ENCODE data around the gene PGRMC1.

PGRMC1 gene

DNA sequence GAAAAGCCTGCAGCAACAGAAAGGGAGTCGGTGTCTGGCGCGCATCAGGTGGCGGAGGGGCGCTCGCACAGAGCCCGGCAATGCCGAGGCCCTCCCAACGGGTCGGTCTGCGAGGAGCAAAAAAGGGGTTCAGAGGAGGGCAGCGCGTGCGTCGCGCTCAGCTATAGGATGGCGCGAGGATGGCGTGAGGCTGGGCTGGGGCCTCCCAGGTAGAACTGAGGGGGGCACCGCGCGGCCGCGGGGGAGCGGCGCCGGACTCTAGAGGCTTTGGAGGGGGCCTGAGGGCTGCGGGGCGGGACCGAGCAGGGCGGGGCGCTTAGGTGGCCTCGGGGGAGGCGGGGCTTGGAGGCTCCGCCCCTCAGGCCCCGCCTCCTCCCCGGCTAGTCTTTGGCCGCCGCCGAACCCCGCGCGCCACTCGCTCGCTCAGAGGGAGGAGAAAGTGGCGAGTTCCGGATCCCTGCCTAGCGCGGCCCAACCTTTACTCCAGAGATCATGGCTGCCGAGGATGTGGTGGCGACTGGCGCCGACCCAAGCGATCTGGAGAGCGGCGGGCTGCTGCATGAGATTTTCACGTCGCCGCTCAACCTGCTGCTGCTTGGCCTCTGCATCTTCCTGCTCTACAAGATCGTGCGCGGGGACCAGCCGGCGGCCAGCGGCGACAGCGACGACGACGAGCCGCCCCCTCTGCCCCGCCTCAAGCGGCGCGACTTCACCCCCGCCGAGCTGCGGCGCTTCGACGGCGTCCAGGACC is at the start of gene PGRMC1 (continued):
- TF ChIP-seq BCL11B (tag by site-specific recombination; IDR thresholded peaks at IDR 0.05; ENCODE audit: low read depth) (no peak), ZNF747 (tag by site-specific recombination; IDR thresholded peaks at IDR 0.05) (no peak), ZNF311 (tag by site-specific recombination; IDR thresholded peaks at IDR 0.05; ENCODE audit: borderline replicate concordance) (no peak), ZNF248 (tag by site-specific recombination; IDR thresholded peaks at IDR 0.05) (no peak), ZFP41 (tag by site-specific recombination; IDR thresholded peaks at IDR 0.05; ENCODE audit: borderline replicate concordance) (no peak), ZNF658 (tag by site-specific recombination; IDR thresholded peaks at IDR 0.05) (no peak), ZNF132 (tag by site-specific recombination; IDR thresholded peaks at IDR 0.05; ENCODE audit: borderline replicate concordance) (no peak), ZNF610 (tag by site-specific recombination; IDR thresholded peaks at IDR 0.05; ENCODE audit: borderline replicate concordance) (no peak; the same call in 1 of the 2 replicates), ZNF155 (tag by site-specific recombination; IDR thresholded peaks at IDR 0.05) (no peak), ZNF777 (tag by site-specific recombination; IDR thresholded peaks at IDR 0.05; ENCODE audit: borderline replicate concordance) (no peak), HOXA7 (CRISPR knock-in tag; IDR thresholded peaks at IDR 0.05; ENCODE audit: borderline replicate concordance) (no peak), SP3 (tag by site-specific recombination; IDR thresholded peaks at IDR 0.05) (peak; percentile 71), ZBTB48 (tag by site-specific recombination; IDR thresholded peaks at IDR 0.05) (no peak; the same call in 1 of the 2 replicates), ZNF514 (tag by site-specific recombination; IDR thresholded peaks at IDR 0.05) (no peak), ZNF211 (tag by site-specific recombination; IDR thresholded peaks at IDR 0.05; ENCODE audit: low read depth) (no peak), ZNF792 (tag by site-specific recombination; IDR thresholded peaks at IDR 0.05) (no peak), ZNF16 (tag by site-specific recombination; IDR thresholded peaks at IDR 0.05; ENCODE audit: low read depth) (no peak), ZNF600 (tag by site-specific recombination; IDR thresholded peaks at IDR 0.05) (peak; percentile 59; the same call in 1 of the 2 replicates), ZNF664 (tag by site-specific recombination; IDR thresholded peaks at IDR 0.05) (no peak), GFI1B (tag by site-specific recombination; IDR thresholded peaks at IDR 0.05) (no peak), ZNF416 (tag by site-specific recombination; IDR thresholded peaks at IDR 0.05) (no peak)
- TF ChIP-seq, protein P1, sequence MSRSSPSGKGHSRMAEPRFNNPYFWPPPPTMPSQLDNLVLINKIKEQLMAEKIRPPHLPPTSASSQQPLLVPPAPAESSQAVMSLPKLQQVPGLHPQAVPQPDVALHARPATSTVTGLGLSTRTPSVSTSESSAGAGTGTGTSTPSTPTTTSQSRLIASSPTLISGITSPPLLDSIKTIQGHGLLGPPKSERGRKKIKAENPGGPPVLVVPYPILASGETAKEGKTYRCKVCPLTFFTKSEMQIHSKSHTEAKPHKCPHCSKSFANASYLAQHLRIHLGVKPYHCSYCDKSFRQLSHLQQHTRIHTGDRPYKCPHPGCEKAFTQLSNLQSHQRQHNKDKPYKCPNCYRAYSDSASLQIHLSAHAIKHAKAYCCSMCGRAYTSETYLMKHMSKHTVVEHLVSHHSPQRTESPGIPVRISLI (tag by site-specific recombination; IDR thresholded peaks at IDR 0.05) = no peak
- TF ChIP-seq, protein P2, sequence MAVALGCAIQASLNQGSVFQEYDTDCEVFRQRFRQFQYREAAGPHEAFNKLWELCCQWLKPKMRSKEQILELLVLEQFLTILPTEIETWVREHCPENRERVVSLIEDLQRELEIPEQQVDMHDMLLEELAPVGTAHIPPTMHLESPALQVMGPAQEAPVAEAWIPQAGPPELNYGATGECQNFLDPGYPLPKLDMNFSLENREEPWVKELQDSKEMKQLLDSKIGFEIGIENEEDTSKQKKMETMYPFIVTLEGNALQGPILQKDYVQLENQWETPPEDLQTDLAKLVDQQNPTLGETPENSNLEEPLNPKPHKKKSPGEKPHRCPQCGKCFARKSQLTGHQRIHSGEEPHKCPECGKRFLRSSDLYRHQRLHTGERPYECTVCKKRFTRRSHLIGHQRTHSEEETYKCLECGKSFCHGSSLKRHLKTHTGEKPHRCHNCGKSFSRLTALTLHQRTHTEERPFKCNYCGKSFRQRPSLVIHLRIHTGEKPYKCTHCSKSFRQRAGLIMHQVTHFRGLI (tag by site-specific recombination; IDR thresholded peaks at IDR 0.05) = no peak
- TF ChIP-seq, protein P3, sequence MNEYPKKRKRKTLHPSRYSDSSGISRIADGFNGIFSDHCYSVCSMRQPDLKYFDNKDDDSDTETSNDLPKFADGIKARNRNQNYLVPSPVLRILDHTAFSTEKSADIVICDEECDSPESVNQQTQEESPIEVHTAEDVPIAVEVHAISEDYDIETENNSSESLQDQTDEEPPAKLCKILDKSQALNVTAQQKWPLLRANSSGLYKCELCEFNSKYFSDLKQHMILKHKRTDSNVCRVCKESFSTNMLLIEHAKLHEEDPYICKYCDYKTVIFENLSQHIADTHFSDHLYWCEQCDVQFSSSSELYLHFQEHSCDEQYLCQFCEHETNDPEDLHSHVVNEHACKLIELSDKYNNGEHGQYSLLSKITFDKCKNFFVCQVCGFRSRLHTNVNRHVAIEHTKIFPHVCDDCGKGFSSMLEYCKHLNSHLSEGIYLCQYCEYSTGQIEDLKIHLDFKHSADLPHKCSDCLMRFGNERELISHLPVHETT (tag by site-specific recombination; IDR thresholded peaks at IDR 0.05) = no peak
- TF ChIP-seq, protein P4, sequence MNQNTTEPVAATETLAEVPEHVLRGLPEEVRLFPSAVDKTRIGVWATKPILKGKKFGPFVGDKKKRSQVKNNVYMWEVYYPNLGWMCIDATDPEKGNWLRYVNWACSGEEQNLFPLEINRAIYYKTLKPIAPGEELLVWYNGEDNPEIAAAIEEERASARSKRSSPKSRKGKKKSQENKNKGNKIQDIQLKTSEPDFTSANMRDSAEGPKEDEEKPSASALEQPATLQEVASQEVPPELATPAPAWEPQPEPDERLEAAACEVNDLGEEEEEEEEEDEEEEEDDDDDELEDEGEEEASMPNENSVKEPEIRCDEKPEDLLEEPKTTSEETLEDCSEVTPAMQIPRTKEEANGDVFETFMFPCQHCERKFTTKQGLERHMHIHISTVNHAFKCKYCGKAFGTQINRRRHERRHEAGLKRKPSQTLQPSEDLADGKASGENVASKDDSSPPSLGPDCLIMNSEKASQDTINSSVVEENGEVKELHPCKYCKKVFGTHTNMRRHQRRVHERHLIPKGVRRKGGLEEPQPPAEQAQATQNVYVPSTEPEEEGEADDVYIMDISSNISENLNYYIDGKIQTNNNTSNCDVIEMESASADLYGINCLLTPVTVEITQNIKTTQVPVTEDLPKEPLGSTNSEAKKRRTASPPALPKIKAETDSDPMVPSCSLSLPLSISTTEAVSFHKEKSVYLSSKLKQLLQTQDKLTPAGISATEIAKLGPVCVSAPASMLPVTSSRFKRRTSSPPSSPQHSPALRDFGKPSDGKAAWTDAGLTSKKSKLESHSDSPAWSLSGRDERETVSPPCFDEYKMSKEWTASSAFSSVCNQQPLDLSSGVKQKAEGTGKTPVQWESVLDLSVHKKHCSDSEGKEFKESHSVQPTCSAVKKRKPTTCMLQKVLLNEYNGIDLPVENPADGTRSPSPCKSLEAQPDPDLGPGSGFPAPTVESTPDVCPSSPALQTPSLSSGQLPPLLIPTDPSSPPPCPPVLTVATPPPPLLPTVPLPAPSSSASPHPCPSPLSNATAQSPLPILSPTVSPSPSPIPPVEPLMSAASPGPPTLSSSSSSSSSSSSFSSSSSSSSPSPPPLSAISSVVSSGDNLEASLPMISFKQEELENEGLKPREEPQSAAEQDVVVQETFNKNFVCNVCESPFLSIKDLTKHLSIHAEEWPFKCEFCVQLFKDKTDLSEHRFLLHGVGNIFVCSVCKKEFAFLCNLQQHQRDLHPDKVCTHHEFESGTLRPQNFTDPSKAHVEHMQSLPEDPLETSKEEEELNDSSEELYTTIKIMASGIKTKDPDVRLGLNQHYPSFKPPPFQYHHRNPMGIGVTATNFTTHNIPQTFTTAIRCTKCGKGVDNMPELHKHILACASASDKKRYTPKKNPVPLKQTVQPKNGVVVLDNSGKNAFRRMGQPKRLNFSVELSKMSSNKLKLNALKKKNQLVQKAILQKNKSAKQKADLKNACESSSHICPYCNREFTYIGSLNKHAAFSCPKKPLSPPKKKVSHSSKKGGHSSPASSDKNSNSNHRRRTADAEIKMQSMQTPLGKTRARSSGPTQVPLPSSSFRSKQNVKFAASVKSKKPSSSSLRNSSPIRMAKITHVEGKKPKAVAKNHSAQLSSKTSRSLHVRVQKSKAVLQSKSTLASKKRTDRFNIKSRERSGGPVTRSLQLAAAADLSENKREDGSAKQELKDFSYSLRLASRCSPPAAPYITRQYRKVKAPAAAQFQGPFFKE (tag by site-specific recombination; IDR thresholded peaks at IDR 0.05; ENCODE audit: borderline replicate concordance) = no peak
- TF ChIP-seq, protein P5, sequence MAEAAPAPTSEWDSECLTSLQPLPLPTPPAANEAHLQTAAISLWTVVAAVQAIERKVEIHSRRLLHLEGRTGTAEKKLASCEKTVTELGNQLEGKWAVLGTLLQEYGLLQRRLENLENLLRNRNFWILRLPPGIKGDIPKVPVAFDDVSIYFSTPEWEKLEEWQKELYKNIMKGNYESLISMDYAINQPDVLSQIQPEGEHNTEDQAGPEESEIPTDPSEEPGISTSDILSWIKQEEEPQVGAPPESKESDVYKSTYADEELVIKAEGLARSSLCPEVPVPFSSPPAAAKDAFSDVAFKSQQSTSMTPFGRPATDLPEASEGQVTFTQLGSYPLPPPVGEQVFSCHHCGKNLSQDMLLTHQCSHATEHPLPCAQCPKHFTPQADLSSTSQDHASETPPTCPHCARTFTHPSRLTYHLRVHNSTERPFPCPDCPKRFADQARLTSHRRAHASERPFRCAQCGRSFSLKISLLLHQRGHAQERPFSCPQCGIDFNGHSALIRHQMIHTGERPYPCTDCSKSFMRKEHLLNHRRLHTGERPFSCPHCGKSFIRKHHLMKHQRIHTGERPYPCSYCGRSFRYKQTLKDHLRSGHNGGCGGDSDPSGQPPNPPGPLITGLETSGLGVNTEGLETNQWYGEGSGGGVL (tag by site-specific recombination; IDR thresholded peaks at IDR 0.05) = peak; percentile 76
- TF ChIP-seq, protein P6, sequence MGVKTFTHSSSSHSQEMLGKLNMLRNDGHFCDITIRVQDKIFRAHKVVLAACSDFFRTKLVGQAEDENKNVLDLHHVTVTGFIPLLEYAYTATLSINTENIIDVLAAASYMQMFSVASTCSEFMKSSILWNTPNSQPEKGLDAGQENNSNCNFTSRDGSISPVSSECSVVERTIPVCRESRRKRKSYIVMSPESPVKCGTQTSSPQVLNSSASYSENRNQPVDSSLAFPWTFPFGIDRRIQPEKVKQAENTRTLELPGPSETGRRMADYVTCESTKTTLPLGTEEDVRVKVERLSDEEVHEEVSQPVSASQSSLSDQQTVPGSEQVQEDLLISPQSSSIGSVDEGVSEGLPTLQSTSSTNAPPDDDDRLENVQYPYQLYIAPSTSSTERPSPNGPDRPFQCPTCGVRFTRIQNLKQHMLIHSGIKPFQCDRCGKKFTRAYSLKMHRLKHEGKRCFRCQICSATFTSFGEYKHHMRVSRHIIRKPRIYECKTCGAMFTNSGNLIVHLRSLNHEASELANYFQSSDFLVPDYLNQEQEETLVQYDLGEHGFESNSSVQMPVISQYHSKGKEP (tag by site-specific recombination; IDR thresholded peaks at IDR 0.05) = no peak
